Stimulated activated CD4-positive, alpha-beta T cell treated with anti-CD3 and anti-CD28 coated beads, Interleukin-12 subunit alpha, Interleukin-12 subunit beta, amount 100 ng/mL, for 24 hours (primary cell): Measurements from ENCODE around the gene TMEM86A.

Source experiments
- DNase-seq, 2 experiments: peaks; one replicate each; pipeline ENCODE4 v3.0.0-alpha.2; 2020; ENCODE audit warnings: low read depth in 2 of 2

The TMEM86A gene

GRCh38 chr11:18726040-18726439 lies 27.5 kb downstream of the TMEM86A start, which contains the start of gene IGSF22:
Gene IGSF22, minus strand, starts transcription at chr11:18726188. Its CDS starts 1,952 bp downstream, at chr11:18724236.
- no peak for DNase-seq

GRCh38 chr11:18727479-18728236 lies 29.1 kb downstream of the TMEM86A start:
- peak in 1 of 2 experiments; percentile 33 for DNase-seq

GRCh38 chr11:18728658-18729057 lies 30.1 kb downstream of the TMEM86A start:
- no peak for DNase-seq

- DNase-seq, result no peak
These were observed 30.8 kb downstream of the TMEM86A start for GRCh38 chr11:18729426-18729825.

GRCh38 chr11:18730020-18730419 lies 31.4 kb downstream of the TMEM86A start:
- DNase-seq, result no peak

GRCh38 chr11:18731441-18731840 lies 32.9 kb downstream of the TMEM86A start:
- no peak for DNase-seq

GRCh38 chr11:18731949-18732821 lies 33.6 kb downstream of the TMEM86A start:
- peak; percentile 40 to 61 for DNase-seq

- DNase-seq, result no peak
These were observed 34.6 kb downstream of the TMEM86A start for GRCh38 chr11:18733202-18733601.

GRCh38 chr11:18736590-18737148 lies 38.1 kb downstream of the TMEM86A start:
- DNase-seq, result no peak

- DNase-seq, result no peak
These were observed 39.1 kb downstream of the TMEM86A start for GRCh38 chr11:18737642-18738041.

- DNase-seq, result no peak
These were observed 41.1 kb downstream of the TMEM86A start for GRCh38 chr11:18739685-18740084.

- DNase-seq, result no peak
These were observed 43.2 kb downstream of the TMEM86A start for GRCh38 chr11:18741783-18742182.

GRCh38 chr11:18743365-18743764 lies 44.8 kb downstream of the TMEM86A start:
- no peak for DNase-seq

- no peak for DNase-seq
These were observed 45.4 kb downstream of the TMEM86A start for GRCh38 chr11:18743900-18744514.

GRCh38 chr11:18745251-18745650 lies 46.7 kb downstream of the TMEM86A start:
- no peak for DNase-seq

- no peak for DNase-seq
These were observed 50.3 kb downstream of the TMEM86A start for GRCh38 chr11:18748766-18749365.

GRCh38 chr11:18749681-18750319 lies 51.2 kb downstream of the TMEM86A start:
- DNase-seq, result no peak

GRCh38 chr11:18750944-18751343 lies 52.4 kb downstream of the TMEM86A start:
- DNase-seq, result no peak

GRCh38 chr11:18752502-18752901 lies 53.9 kb downstream of the TMEM86A start:
- no peak for DNase-seq

GRCh38 chr11:18754308-18754707 lies 55.7 kb downstream of the TMEM86A start:
- DNase-seq, result no peak
